Hematopoietic multipotent progenitor cell (in vitro differentiated cells): ENCODE results near the gene AZIN2. TPM values are rescaled to one million over a fixed set of nuclear protein-coding genes. Genes with fewer than 3 reads are reported as not detected.
A peak's percentile ranks its signal among the peaks of the same experiment; 100 is the strongest.

Source experiments
- DNase-seq, 3 donors: peaks; one replicate each; pipeline ENCODE4 v3.0.0-alpha.2; 2011 to 2015; ENCODE audit warnings: low read depth in 2 of 3, low spot score in 2 of 3
- total RNA-seq: library from RNA; depleted of rRNA; stranded (reverse); fragments of >200 nt; gene quantifications from one replicate; pipeline ENCODE4 v1.2.3, GENCODE V29; 2012

AZIN2 gene
- total RNA-seq, 1 donor = 0.81 TPM

DNA sequence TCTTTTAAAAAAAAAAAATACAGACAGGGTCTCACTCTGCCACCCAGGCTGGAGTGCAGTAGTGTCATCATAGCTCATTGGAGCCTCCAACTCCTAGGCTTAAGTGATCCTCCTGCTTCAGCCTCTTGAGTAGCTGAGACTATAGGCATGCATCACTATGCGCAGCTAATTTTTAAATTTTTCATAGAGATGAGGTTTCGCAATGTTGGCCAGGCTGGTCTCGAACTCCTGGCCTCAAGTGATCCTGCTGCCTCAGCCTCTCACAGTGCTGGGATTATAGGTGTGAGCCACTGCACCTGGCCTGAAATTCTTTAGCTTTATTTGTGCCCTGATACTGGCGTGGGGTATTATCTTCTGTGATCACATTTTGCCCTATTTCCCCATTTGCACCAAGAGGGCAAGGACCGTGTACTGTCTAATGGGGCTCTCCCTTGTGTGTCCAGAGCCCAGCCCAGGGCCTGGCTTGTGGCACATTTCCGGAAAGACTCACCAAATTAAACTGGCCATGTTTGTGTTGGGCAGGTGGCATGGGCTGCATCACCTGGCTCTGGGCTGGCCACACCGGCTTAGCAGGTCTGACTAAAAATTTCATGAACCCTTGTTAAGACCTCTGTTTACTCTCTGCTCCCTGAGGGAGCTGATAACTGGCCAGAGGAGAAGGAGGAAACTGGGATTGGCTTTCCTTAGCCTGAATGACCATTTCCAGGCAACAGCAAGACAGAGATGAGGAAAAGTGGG is 68.7 kb downstream of the AZIN2 start:
- no peak for DNase-seq

DNA sequence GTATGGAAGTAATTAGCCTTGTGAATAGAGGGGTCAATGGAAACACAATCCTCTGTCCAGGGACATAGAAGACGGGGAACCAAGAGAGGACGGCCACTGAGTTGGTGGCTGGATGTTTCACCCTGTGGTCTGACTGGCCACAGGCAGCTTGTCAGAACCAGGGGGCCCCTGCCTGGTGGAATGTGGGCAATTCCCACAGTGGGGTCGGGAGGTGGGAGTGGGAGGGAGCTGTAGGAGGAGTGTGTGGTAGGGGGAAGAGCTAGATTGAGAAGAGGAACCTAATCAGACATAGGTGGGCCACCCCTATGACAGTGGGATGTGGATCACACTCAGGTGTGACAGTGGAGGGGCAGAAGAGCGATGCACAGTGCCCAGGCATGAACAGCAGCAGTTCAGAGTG is 69.6 kb downstream of the AZIN2 start:
- no peak for DNase-seq

DNA sequence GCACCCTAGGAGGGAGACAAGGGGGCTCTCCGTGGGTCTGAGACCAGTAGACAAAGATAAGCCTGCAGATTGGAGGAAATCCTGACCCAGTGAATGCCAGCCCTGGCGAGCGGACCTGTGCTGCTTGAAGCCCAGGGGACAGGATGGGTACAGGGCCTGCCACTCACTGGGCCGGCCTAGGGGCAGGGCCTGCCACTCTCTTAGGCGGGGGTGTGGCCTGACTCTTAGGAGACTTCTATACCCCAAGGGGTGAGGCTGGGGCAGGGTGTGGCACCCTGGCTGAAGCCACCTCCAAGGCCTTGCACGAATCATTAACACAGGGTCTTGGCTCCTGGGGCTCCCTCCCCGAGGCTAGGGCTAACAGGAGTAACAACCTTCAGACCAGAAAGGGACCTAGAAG is 70.2 kb downstream of the AZIN2 start:
- no peak for DNase-seq

DNA sequence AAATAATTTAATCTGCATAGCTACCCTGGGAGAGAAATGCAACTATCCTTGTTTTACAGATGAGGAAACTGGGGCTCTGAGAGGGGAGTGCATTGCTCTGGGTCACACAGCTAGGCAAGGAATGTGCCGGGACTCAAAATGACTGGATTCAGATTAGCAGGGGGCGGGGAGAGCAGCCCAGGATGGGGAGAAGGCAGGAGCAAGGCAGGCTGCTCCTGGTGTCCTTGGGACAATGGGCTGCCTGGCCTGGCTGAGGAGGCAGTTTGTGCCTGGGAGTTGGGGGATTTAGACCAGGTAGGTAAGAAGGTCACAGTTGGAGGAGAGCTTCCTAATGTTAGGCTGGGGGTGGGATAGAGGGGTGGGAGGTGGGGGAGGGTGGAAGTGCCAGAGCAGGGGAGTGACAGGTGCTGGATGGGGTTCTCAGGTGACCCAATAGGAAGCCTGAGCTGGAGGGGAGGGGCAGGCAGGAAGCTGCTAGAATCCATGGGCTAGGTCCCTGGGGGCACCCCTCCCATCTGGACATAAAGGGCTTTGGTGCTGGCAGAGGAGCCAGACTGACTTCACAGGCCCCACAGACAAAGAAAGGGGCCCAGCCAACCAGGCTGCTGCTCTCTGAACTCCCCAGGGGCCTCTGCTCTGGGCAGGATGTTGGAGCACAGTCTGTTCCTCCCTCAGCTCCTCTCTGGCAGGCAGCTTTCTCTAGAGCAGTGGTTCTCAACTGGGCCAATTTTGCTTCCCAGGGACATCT is 71.9 kb downstream of the AZIN2 start:
- no peak for DNase-seq

DNA sequence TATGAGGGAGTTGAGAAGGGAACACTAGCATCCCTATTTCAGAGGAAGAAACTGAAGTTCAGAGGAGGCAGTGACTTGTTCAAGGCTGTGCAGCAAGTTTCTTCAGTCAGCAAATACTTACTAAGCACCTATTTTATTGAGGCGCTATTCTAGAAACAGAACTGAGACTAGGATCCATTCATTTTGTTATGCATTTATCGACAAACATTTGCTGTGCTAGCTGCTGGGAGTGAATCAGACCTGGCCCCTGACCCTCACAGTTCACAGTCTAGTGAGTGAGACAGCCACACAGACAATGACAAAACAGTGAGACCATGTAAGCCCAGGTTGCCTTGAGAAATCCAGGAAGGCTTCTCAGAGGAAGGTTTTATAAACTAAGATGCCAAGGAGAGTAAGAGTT is 72.7 kb downstream of the AZIN2 start:
- DNase-seq = no peak

DNA sequence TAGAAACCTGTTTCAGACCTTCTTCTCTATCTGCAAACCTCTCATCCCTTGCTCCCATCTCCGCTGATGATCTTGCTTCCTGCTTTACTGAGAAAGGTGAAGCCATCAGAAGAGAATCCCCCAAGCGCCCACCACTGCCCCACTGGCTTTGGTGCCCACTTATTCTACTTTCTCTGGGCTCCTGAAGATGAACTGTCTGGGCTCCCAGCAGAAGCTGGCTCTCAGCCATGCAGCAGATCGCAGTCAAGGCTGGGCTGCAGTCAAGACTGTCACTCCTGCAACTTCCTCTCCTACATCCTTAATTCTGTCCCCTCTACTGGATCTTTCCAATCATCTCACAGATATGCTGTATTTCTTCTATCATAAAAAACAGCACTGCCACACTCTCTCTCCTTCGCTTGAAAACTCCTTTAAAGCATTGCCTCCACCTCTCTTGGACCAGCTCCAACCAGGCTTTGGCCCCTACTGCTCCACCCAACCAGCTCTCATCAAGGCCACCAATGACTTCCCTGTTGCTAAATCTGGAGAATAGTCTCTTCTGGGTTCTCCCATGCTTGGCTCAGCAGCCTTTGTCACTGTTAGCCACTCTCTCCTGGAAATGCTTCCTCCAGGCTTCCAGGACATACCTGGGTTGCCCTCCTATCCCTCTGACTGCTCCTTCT is 75.1 kb downstream of the AZIN2 start:
- DNase-seq = no peak

DNA sequence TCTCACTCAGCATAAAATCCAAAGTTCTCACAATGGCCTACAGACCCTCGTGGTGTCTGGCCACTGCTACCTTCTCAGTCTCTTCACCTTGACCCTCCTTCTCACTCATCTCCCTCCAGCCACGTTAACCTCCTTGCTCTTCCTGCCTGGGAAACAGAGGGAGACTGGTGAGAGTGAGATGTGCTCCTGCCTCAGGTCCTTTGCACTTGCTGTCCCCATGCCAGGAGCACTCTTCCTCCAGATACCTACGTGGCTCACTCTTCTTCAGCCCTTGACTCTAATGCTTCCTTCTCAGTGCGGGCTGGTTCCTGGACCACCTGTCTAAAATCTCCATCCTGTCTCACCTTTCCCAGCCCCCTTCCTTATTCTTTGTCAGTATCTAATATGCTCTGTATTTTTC is 76.2 kb downstream of the AZIN2 start:
- no peak for DNase-seq

DNA sequence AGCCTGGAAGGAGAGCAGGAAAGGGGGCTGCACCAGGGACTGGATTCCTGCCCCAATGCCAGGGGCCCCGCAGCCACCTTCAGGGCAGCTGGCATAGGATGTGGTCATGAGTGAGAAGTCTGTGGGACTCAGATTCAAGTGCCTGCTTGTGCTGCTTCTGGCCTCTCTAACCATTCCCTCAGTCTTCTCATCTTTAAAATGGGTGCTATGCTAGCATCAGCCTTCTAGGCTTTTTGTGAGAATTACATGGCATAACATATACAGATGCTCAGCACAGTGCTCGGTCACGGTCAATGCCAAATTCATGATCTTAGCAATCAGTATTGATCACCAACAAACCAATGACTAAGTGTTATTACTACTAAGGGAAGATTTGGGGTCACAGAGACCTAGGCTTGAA is 77.4 kb downstream of the AZIN2 start:
- no peak for DNase-seq

DNA sequence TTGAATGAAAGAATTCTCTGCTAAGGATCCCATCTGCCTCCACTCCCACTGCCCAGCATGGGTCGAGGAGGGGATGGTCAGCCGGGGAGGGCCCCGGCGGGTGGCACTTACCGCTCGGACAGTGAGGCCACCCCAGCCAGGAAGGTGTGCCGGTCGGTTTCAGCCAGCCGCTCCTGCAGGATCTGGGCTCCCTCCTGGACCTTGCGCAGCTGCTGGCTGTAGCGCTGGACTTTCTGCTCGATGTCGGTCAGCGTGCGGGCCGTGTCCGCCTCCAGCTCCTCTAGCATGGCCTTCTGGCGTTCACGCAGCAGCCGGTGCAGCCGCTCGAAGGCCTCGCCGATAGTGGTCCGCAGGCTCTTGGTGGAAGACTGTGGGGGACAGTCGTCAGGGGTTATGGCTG is 78.6 kb downstream of the AZIN2 start:
- DNase-seq = no peak

DNA sequence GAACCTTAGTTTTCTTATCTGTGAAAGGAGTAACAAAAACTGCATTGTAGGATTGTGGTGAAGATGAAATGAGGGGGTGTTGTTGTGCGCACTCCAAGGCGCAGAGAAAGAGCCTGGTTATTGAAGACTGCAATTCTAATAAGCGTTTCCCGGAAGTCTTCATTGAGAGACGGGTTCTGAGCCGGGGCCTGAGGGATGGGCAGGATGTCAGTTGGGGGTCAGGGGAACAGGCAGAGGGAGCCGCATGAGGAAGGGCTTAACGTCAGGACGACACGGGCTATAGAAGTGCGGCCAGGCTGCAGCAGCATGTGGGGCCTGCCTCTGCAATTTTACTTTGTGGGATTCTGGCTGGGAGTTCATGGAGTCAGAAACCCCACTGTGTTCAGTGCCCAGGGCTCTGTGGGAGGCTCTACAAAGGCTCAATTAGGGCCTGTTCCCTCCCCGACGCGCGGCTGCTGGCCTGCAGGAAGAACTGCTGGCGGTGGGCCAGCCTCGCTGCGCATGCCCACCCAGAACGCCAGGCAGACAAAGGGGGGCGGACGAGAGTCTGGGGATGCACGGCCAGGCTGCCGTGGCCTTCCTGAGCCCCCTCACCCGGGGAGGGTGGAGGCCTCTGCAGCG is 80.2 kb downstream of the AZIN2 start:
- DNase-seq = peak in 2 of 3 donors; percentile 58 to 64

DNA sequence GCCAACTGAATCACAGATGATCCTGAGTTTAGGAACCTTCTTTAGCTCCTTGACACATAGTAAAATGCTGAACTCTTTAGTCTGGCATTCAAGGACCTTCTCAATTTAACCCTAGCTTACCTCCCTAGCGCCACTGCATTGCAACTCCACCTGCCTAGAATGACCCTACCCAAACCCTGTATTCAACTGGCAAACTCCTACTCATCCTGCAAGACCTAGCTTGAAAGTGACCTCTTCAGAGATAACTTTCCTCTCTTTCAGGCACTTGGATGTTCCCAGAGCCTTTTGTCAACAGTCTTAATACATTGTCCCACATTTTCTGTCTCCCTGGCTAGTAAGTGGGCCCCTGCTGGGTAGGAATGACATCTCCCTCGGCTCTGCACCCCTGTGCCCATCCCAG is 81.2 kb downstream of the AZIN2 start:
- no peak for DNase-seq

DNA sequence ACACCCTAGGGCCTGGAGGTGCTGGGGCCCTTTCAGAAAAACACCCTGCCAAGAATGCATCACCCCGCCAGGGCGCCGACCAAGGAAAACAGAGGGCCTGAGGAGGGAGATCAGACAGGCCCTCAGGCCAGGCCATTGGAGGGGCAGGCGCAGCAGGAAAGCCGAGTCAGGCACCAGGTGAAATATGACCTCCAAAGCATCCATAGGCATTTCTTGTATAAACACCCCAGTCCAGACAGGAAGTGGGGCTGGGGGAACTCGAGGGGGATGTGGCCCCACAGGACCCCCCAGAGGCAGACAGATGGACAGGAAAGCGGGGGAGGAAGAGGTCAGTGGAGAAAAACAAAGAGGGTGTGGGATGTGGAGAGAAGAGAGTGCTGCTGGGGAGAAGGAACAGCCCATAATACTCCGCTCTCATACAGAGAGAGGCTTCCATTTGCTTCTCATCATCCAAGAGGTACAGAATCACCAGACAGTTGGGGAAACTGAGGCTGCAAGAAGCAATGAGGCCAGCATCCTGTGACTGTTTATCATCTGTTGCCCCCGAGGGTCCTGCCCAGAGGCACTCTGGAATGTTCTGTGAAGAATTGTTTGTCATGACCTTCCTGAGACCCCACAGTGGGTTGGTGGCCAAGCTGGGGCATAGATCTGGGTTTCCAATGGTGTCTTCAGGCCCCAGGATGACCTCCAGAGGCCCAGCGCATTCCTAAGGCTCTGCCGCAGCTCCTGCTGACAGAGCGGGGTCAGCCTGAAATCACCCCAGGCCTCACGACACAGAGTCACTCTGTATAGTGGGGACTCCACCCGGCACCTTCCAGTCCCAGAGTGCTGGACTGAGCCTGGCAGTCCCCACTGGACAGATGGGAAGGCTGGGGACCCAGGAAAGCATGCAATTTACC is 82.9 kb downstream of the AZIN2 start:
- DNase-seq = no peak

DNA sequence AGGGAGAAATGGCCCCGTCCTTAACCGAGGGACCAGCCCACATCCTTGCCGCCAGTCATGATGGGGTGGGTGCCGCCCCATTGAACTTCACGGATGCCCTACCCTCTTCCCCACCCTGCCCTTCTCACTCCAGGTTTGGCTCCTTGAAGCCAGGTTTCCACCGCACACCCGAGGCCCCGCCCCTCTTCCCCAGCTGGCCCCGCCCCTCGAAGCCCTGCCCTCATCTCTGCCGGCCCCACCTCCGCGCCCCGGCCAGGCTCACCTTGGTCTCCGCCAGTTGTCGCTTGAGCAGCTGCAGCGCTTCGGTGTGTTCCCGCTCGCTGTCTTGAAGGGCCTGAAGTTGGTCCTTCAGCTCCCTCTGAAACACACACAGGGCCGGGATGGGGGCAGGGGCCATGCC is 84.3 kb downstream of the AZIN2 start:
- no peak for DNase-seq

DNA sequence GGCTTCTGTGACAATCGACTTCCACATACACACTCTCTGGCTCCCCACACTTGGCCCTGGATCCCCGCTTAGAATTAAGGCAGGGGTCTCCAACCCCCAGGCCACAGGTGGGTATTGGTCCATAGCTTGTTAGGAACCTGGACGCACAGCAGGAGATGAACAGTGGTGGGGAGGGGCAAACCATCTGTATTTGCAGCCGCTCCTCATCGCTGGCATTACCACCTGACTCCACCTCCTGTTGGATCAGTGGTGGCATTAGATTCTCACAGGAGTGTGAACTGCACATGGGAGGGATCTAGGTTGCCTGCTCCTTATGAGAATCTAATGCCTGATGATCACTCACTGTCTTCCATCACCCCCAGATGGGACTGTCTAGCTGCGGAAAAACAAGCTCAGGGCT is 84.9 kb downstream of the AZIN2 start:
- DNase-seq = no peak

DNA sequence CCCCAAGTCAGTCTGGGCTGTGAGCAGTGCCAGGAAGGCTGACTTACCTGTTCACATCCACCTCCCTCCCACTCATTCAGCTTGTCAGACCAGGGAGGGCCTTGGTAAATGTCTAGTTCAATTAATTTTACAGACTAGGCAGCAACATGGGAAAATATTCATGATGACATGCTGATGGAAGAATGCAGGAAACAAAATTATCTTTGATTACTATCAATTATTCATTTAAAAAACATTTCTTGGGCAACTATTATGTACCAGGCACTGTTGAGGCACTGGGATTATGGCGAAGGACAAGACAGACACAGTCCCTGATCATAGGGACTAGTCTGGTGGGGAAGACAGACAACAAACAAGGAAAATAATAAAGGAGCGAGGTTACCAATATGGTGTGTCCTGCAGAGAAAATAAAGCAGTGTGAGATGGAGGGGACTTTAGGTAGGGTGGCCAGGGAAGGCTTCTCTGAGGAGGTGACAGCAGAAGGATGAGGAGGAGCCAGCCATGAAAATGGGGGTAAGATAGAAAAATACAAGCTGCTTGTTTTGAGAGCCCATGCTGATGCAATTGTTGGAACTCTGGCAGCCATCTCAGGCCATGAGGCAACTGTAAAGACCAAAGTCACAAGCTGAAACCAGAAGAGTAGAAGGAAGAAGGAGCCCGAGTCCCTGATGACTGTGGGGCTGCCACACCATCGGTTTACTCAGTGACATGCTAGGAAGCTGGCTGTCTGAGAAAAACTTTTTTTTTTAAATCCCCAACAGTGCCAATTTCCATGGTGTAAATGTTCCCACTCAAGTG is 86.9 kb downstream of the AZIN2 start:
- DNase-seq = no peak

DNA sequence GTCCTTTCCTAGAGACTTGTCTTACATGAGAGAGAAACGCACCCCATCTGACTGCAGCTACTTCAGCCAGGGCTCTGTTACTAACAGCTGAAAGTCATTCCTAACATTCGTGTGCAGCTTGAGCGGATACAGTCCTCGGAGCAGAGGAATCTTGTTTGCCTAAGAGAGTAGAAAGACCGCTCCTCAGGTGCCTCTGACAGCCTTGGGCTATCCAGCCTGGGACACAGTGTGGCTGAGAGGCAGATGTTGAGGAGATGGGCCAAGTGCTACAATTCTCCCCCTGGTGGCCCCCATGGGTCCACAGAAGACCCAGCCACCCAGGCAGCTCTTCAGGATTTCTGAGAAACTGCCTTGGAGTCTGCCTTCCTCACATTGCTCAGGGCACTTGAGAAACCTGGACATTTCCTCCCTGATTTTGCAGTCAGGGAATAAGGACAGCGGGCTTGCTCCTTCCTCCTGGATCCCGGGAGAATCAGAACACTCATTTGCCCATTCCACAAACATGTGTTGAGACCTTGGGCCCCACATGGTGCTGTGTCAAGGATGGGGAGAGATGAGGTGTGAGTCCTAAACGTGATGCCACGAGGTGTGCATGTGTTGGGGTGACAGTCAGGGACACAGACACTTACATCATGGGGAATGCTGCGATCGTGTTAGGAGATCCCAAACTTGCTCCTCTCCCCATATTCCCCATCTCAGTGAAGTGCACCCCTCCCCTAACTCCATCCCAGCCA is 87.8 kb downstream of the AZIN2 start:
- DNase-seq = no peak

DNA sequence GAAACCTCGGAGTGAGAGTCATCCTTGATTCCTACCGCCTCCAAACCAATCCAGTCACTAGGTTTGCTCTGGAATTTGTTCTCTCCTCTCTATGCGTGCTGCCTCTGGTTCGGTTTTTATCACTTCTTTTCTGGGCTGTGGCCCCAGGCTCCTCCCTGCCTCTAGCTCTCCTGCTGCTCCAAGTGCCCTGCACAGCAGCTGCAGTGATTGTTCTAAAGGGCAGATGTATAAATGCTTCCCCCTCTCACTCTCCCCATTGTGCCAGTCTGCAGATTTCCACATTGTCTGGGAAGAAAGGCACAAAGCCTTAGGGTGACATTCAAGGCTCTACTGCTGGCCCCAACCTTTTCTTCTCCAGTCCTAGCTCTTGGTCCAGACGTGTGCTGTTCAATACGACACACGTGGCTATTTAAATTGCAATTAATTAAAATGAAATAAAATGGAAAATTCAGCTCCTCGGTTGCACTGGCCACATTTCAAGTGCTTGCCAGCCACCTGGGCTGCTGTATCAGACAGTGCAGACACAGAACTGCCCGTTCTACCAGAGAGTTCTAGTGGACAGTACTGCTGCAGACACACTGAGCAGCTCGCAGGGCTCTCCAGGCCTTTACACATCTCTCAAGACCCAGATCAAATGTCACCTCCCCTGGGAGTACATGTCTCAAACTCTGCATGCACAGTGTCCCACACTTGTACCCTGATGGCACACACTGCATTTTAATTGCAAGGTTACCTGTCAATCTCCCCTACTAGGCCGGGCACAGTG is 88.5 kb downstream of the AZIN2 start:
- DNase-seq = no peak
